Cardiac muscle cell (in vitro differentiated cells and primary cell): ENCODE results near the gene BCAS3. TPM values are rescaled to one million over a fixed set of nuclear protein-coding genes. Genes with fewer than 3 reads are reported as not detected.
"Not testable (repeated sequence)": the region's sequence is repeated elsewhere in the genome, so short reads cannot be mapped to it uniquely, and the experiment has no call there.

Experiments
- DNase-seq, 2 donors: peaks; one replicate each; pipeline versions ENCODE4 v3.0.0 to v3.0.0-alpha.2; 2010 to 2017; ENCODE audit warnings: low read depth in 1 of 2, low spot score in 1 of 2
- H3K27ac ChIP-seq: fragments of 200-600 bp; sonication (generic); 2 replicates; pipeline ENCODE4 v1.5.1; 2016
- H3K27me3 ChIP-seq: fragments of 200-600 bp; sonication (generic); 2 replicates; pipeline ENCODE4 v1.6.0; 2016; ENCODE audit warnings: control low read depth
- H3K36me3 ChIP-seq: fragments of 200-600 bp; sonication (generic); 2 replicates; pipeline ENCODE4 v1.5.1; 2016; ENCODE audit warnings: control low read depth
- H3K4me1 ChIP-seq: fragments of 200-600 bp; sonication (generic); 2 replicates; pipeline ENCODE4 v1.8.1; 2017; ENCODE audit warnings: low read depth, mild to moderate bottlenecking, mixed run types
- H3K4me3 ChIP-seq: fragments of 200-600 bp; sonication (generic); 2 replicates; pipeline ENCODE4 v1.5.1; 2016; ENCODE audit warnings: mild to moderate bottlenecking
- H3K9me3 ChIP-seq: fragments of 200-600 bp; sonication (generic); 2 replicates; pipeline ENCODE4 v1.5.1; 2017; ENCODE audit warnings: low read depth, mild to moderate bottlenecking, control low read depth
- CTCF ChIP-seq: IDR thresholded peaks from 2 replicates; pipeline ENCODE4 v1.5.1; 2012; ENCODE audit warnings: low read depth, mild to moderate bottlenecking, low read length
- polyA plus RNA-seq: library from polyadenylated mRNA; unstranded; fragments of >200 nt; fragmentation: Nextera tagmentation; extraction: Ambion mirVana; gene quantifications from 2 replicates; pipeline ENCODE4 v1.2.1, GENCODE V29; 2016
- total RNA-seq: library from RNA; depleted of rRNA; stranded (reverse); fragments of >200 nt; gene quantifications from 2 replicates; pipeline ENCODE4 v1.2.3, GENCODE V29; 2016

The BCAS3 gene
- total and polyA plus RNA-seq, 2 experiments from 2014 or later: 36.5 to 39.6 TPM

DNA sequence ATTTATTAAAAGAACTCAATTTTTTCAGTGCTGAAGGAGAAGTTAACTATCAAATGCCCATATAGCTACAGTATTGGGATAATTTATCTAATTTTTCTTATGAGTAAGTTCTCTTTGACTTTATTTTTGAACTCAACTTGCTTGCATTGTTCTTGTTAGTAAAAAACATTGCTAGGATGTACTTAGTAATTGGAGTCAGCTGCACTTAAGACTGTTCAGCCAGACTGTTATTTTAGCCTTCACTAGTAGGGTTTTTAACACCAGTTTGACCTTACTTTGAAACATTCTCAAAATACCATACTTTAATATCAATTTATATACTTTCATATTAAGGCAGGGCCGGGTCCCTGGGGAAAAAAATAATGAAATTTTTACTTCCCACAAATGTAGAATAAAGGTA, 465.4 kb downstream of the BCAS3 start:
- no peak for DNase-seq
- peaks cover 38% of the 10 kb centered on the region for H3K4me1 ChIP-seq
- no peaks in the 10 kb centered on the region for H3K27me3 ChIP-seq
- H3K27ac ChIP-seq: peak overlapping the region; percentile 57
- H3K4me3 ChIP-seq: no peak overlapping the region
- no peaks in the 10 kb centered on the region for H3K36me3 ChIP-seq
- no peaks in the 10 kb centered on the region for H3K9me3 ChIP-seq
- TF ChIP-seq CTCF: no peak

DNA sequence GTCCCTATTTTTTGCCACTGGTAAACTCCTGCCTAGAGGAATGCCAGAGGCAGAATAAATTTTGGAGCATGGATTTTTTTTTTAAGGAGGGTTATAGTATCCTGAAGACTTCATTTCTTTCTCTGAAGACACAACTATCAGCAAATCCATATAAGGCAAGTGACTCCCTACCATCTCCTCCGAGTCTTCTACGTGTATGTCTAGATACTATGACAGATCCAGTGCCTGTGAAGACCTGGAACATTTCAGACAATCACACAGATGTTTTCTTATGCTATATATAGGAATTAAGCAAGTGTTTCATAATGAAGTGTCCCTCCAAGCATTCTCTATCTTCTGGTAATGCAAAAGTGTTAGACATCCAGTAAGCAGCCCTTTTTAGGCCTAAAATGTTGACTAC, 466.5 kb downstream of the BCAS3 start:
- H3K9me3 ChIP-seq: no peaks in the 10 kb centered on the region
- H3K4me1 ChIP-seq: peaks cover 40% of the 10 kb centered on the region
- peak overlapping the region; percentile 85 for H3K27ac ChIP-seq
- no peaks in the 10 kb centered on the region for H3K36me3 ChIP-seq
- DNase-seq: peak; percentile 24 to 39
- no peak for TF ChIP-seq CTCF
- no peak overlapping the region for H3K4me3 ChIP-seq
- H3K27me3 ChIP-seq: no peaks in the 10 kb centered on the region

DNA sequence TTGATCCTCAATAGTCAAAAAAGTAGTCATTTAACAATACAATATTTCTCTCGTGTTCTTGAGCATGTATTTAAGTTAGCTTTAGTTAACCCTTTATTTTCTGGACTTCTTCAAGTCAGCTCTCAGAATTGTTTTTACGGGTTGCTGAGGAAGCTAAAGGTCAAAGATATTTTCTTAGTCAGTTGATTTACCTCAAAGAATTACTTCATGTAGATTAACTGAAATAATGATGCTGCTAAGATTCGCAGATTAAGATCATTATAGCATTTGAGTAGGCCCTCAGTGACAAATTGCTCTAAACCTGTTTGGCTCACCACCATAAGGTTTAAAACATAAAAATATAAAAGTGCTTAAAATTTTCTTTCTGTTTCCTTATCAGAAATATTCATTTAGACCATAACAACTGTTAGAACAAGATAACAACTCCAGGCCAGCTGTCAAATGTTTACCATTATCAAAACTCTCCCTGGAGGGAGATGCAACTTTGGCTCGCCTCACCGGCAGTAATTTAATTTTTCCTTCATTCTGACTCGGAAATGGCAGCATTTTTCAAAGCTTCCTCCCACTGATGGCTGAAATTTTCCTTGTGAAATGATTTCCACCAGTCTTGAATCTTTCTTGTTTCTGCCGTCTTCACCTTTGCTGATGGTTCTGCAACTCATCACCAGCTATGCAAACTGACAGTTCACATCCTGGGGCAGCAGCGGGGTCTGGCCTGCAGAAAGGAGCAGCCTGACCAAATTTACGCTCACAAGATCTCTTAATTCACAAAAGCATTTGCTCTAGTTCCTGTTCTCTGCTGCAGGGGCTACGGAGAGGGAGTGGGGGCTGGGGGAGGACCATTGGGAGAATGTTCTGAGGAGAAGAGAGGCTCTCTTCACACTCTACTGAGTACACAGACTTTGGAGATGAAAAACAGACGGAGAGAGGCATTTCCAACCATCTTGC, 467.2 kb downstream of the BCAS3 start:
- H3K27ac ChIP-seq: peak overlapping the region; percentile 85
- no peaks in the 10 kb centered on the region for H3K9me3 ChIP-seq

DNA sequence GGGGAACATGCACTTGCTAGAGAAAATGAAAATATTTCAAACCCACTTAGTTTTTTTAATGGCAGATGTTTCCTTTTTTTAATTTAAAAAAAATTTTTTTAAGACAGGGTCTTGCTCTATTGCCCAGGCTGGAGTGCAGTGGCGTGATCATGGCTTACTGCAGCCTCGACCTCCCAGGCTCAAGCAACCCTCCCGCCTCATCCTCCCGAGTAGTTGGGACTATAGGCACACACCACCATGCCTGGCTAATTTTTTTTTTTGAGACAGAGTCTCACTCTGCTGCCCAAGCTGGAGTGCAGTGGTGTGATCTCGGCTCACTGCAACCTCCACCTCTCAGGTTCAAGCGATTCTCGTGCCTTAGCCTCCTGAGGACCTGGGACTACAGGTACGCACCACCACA, 469.2 kb downstream of the BCAS3 start:
- not testable (repeated sequence) for H3K36me3 ChIP-seq, H3K27me3 ChIP-seq, H3K9me3 ChIP-seq, H3K4me3 ChIP-seq, DNase-seq, H3K27ac ChIP-seq
- peaks cover 56% of the 10 kb centered on the region for H3K4me1 ChIP-seq

More for the DNA sequence above, 467.2 kb downstream of the BCAS3 start:
- DNase-seq: peak; percentile 52 to 61
- H3K4me1 ChIP-seq: peaks cover 47% of the 10 kb centered on the region
- H3K27me3 ChIP-seq: no peaks in the 10 kb centered on the region
- H3K36me3 ChIP-seq: no peaks in the 10 kb centered on the region
- H3K4me3 ChIP-seq: no peak overlapping the region
- TF ChIP-seq CTCF: no peak

- Histone ChIP-seq H3K4me1 (peaks cover 41% of the 10 kb centered on the region), H3K9me3 (no peaks in the 10 kb centered on the region), H3K36me3 (no peaks in the 10 kb centered on the region), H3K4me3 (no peak overlapping the region), H3K27me3 (no peaks in the 10 kb centered on the region), H3K27ac (no peak overlapping the region)
- TF ChIP-seq CTCF: no peak
- DNase-seq: no peak
Measured at GRCh38 chr17:61149106-61149825, 471.6 kb downstream of the BCAS3 start.
